H1 (cell line): ENCODE data around the gene HMGCS2. TPM values are rescaled to one million over a fixed set of nuclear protein-coding genes. Genes with fewer than 3 reads are reported as not detected.

ENCODE experiments used
- CTCF ChIA-PET: fragments of 300-600 bp; sonication (Branson Sonifier 250); formaldehyde crosslinking; loops from one replicate; lab custom pipeline; 2021; ENCODE audit not compliant: partially characterized antibody; lab: Charles Lee
- POLR2A ChIA-PET: fragments of 300-600 bp; sonication (Branson Sonifier 250); formaldehyde crosslinking; loops from one replicate; lab custom pipeline; 2021; ENCODE audit warnings: inconsistent platforms; ENCODE audit not compliant: partially characterized antibody; lab: Charles Lee
- DNase-seq, 2 experiments: peaks; one replicate each; pipeline versions ENCODE4 v3.0.0 to v3.0.0-alpha.2; 2010 to 2022; ENCODE audit warnings: low spot score in 2 of 2, low read depth in 1 of 2, mixed read lengths in 1 of 2
- FAIRE-seq: peaks from 2 replicates; lab custom pipeline; 2011; peaks lifted over from hg19 to GRCh38; lab: Jason Lieb, UNC
- H2AFZ ChIP-seq: 2 replicates; pipeline ENCODE4 v1.8.1; 2012; ENCODE audit warnings: low read length, inconsistent platforms
- H2AK5ac ChIP-seq: 2 replicates; pipeline ENCODE4 v1.6.1; 2013; ENCODE audit warnings: low read depth, low read length
- H2BK120ac ChIP-seq: replicated peaks from 2 replicates; pipeline ENCODE3; 2013; ENCODE audit warnings: low read depth, low read length, inconsistent platforms
- H2BK12ac ChIP-seq: 2 replicates; pipeline ENCODE4 v1.6.1; 2013; ENCODE audit warnings: low read depth, low read length
- H2BK15ac ChIP-seq: 2 replicates; pipeline ENCODE4 v1.6.1; 2013; ENCODE audit warnings: low read length
- H2BK20ac ChIP-seq: 2 replicates; pipeline ENCODE4 v1.6.1; 2013; ENCODE audit warnings: low read length
- H2BK5ac ChIP-seq: 2 replicates; pipeline ENCODE4 v1.6.1; 2013; ENCODE audit warnings: low read depth, low read length
- H3K14ac ChIP-seq: 2 replicates; pipeline ENCODE4 v1.6.1; 2013; ENCODE audit warnings: inconsistent platforms; ENCODE audit not compliant: insufficient read length
- H3K18ac ChIP-seq: 2 replicates; pipeline ENCODE4 v1.6.1; 2013; ENCODE audit warnings: low read length; ENCODE audit errors: extremely low read depth
- H3K23ac ChIP-seq: 2 replicates; pipeline ENCODE4 v1.6.1; 2013; ENCODE audit warnings: inconsistent platforms; ENCODE audit not compliant: insufficient read length
- H3K23me2 ChIP-seq: 2 replicates; pipeline ENCODE4 v1.6.1; 2013; ENCODE audit warnings: low read depth, low read length
- H3K27ac ChIP-seq: 2 replicates; pipeline ENCODE4 v1.6.1; 2011; ENCODE audit warnings: low read depth, low read length, inconsistent platforms
- H3K27me3 ChIP-seq, 4 experiments: replicated peaks in 1 of 4; 1 replicate in 1 of 4; 2 replicates in 3 of 4; pipeline versions ENCODE4 v1.6.1 to v1.8.1; 2011 to 2013; ENCODE audit warnings: low read length in 3 of 4, mild to moderate bottlenecking in 3 of 4, inconsistent platforms in 2 of 4, mixed read lengths in 2 of 4, moderate library complexity in 1 of 4; ENCODE audit not compliant: control insufficient read depth in 3 of 4, insufficient read depth in 3 of 4; ENCODE audit errors: extremely low read depth in 1 of 4
- H3K36me3 ChIP-seq, 4 experiments: 2 replicates each; pipeline versions ENCODE4 v1.6.1 to v1.8.1; 2011 to 2013; ENCODE audit warnings: mild to moderate bottlenecking in 4 of 4, low read length in 3 of 4, moderate library complexity in 2 of 4, control low read depth in 1 of 4, inconsistent platforms in 1 of 4; ENCODE audit not compliant: insufficient read depth in 4 of 4, control insufficient read depth in 2 of 4
- H3K4ac ChIP-seq: replicated peaks from 2 replicates; pipeline ENCODE3; 2013; ENCODE audit warnings: low read length, low read depth, mixed read lengths, inconsistent platforms; ENCODE audit not compliant: insufficient read length
- H3K4me1 ChIP-seq, 4 experiments: replicated peaks in 1 of 4; 1 replicate in 1 of 4; 2 replicates in 3 of 4; pipeline versions ENCODE4 v1.6.1 to v1.8.1; 2011 to 2013; ENCODE audit warnings: low read length in 3 of 4, inconsistent platforms in 2 of 4, mixed read lengths in 1 of 4; ENCODE audit not compliant: insufficient read depth in 4 of 4, control insufficient read depth in 3 of 4
- H3K4me2 ChIP-seq, 2 experiments: 2 replicates each; pipeline versions ENCODE4 v1.6.1 to v1.8.1; 2011 to 2013; ENCODE audit warnings: low read depth in 2 of 2, low read length in 2 of 2, control low read depth in 1 of 2, inconsistent platforms in 1 of 2, mild to moderate bottlenecking in 1 of 2; ENCODE audit not compliant: insufficient read depth in 1 of 2
- H3K4me3 ChIP-seq, 4 experiments: fragments of 200-600, 300-600 bp in 1 of 4; sonication (generic), shearing (Covaris generic), sonication (Bioruptor Twin) in 1 of 4; 2 replicates each; pipeline versions ENCODE4 v1.5.1 to v1.8.1; 2011 to 2016; ENCODE audit warnings: low read length in 4 of 4, low read depth in 3 of 4, control low read depth in 2 of 4, inconsistent platforms in 2 of 4, mild to moderate bottlenecking in 2 of 4, mixed read lengths in 1 of 4, moderate library complexity in 1 of 4; ENCODE audit not compliant: insufficient read depth in 2 of 4; ENCODE audit errors: extremely low read depth in 1 of 4
- H3K56ac ChIP-seq: replicated peaks from 2 replicates; pipeline ENCODE3; 2013; ENCODE audit warnings: low read depth, mild to moderate bottlenecking, mixed read lengths, low read length, inconsistent platforms; ENCODE audit not compliant: insufficient read length
- H3K79me1 ChIP-seq: 2 replicates; pipeline ENCODE4 v1.6.1; 2013; ENCODE audit warnings: low read depth, low read length, control low read depth
- H3K79me2 ChIP-seq, 2 experiments: 2 replicates each; pipeline versions ENCODE4 v1.6.1 to v1.8.1; 2012 to 2013; ENCODE audit warnings: low read length in 2 of 2, mild to moderate bottlenecking in 2 of 2, inconsistent platforms in 1 of 2; ENCODE audit not compliant: insufficient read depth in 2 of 2, control insufficient read depth in 1 of 2
- H3K9ac ChIP-seq, 4 experiments: replicated peaks in 1 of 4; 1 replicate in 1 of 4; 2 replicates in 3 of 4; pipeline versions ENCODE4 v1.6.1 to v1.8.1; 2011 to 2013; ENCODE audit warnings: low read depth in 3 of 4, low read length in 3 of 4, control low read depth in 2 of 4, mild to moderate bottlenecking in 2 of 4, moderate library complexity in 2 of 4, inconsistent platforms in 1 of 4; ENCODE audit errors: extremely low read depth in 1 of 4
- H3K9me3 ChIP-seq, 2 experiments: 2 replicates each; pipeline versions ENCODE4 v1.6.1 to v1.8.1; 2012 to 2013; ENCODE audit warnings: mild to moderate bottlenecking in 2 of 2, moderate library complexity in 2 of 2, control low read depth in 1 of 2, inconsistent platforms in 1 of 2, low read depth in 1 of 2, low read length in 1 of 2, mixed read lengths in 1 of 2; ENCODE audit not compliant: insufficient read depth in 2 of 2
- H4K20me1 ChIP-seq, 2 experiments: replicated peaks in 1 of 2; 2 replicates each; pipeline versions ENCODE3 to v1.8.1; 2011 to 2013; ENCODE audit warnings: inconsistent platforms in 2 of 2, low read length in 2 of 2, mild to moderate bottlenecking in 1 of 2; ENCODE audit not compliant: insufficient read depth in 2 of 2, control insufficient read depth in 1 of 2
- H4K5ac ChIP-seq: 2 replicates; pipeline ENCODE4 v1.6.1; 2013; ENCODE audit warnings: low read length, low read depth, mixed read lengths, inconsistent platforms; ENCODE audit not compliant: insufficient read length
- H4K8ac ChIP-seq: 2 replicates; pipeline ENCODE4 v1.8.0; 2013; ENCODE audit warnings: mild to moderate bottlenecking, moderate library complexity, low read length, inconsistent platforms; ENCODE audit not compliant: insufficient read depth; ENCODE audit errors: extremely low read depth
- H4K91ac ChIP-seq: replicated peaks from 2 replicates; pipeline ENCODE3; 2013; ENCODE audit warnings: low read length, mixed read lengths, inconsistent platforms; ENCODE audit not compliant: insufficient read length
- CBX8 ChIP-seq: fragments of 300-800, 300-1000 bp; sonication (generic); IDR thresholded peaks from 2 replicates; pipeline ENCODE4 v1.7.1; 2016; ENCODE audit warnings: low read depth, low read length, borderline replicate concordance
- JUND ChIP-seq: IDR thresholded peaks from 2 replicates; pipeline ENCODE4 v1.6.1; 2011; ENCODE audit warnings: mild to moderate bottlenecking, improper control_type of control experiment, low read length
- PHF8 ChIP-seq: fragments of 200-600 bp; sonication (generic); conservative IDR thresholded peaks from 2 replicates; pipeline ENCODE4 v1.7.1; 2012; ENCODE audit warnings: low read depth, mild to moderate bottlenecking, inconsistent platforms, low read length, moderate library complexity
- WGBS, 2 experiments: shearing (Covaris generic) in 1 of 2; methylation state at CpG; one replicate each; pipeline versions ENCODE4 v1.1.6 to v1.1.7; 2013 to 2015; ENCODE audit warnings: low lambda C conversion rate in 2 of 2, mixed read lengths in 2 of 2, inconsistent platforms in 1 of 2, low coverage in 1 of 2, missing lambda C conversion rate in 1 of 2; ENCODE audit not compliant: insufficient replicate concordance in 2 of 2, insufficient coverage in 1 of 2, insufficient read length in 1 of 2; ENCODE audit errors: extremely low coverage in 1 of 2, missing lambda C conversion rate in 1 of 2; 5-methylcytosine and 5-hydroxymethylcytosine counted together
- polyA plus RNA-seq, 7 experiments: library from polyadenylated mRNA; depleted of rRNA in 3 of 7; stranded (reverse) in 5 of 7; unstranded in 2 of 7; fragments of >200 nt in 5 of 7; fragments of 200-250 nt in 2 of 7; gene quantifications; 1 replicate in 5 of 7; 2 replicates in 1 of 7; 4 replicates in 1 of 7; pipeline versions ENCODE4 v1.2.1 to v1.2.3, GENCODE V29; 2011 to 2013; ENCODE audit warnings: missing spikeins in 2 of 7, mixed read lengths in 2 of 7
- total RNA-seq: library from RNA; stranded (reverse); fragmentation: NEBNext Ultra II Directional; extraction: Animal tissue kit (Norgen Biotek cat#: 25700); gene quantifications from 2 replicates; pipeline ENCODE4 v1.2.1, GENCODE V29; 2021
- TF ChIP-seq, protein P1 (sequence below), 3 experiments: IDR thresholded peaks; 1 replicate in 2 of 3; 2 replicates in 1 of 3; pipeline versions ENCODE4 v1.5.1 to v1.6.1; 2011; ENCODE audit warnings: low read length in 3 of 3, mild to moderate bottlenecking in 3 of 3, inconsistent platforms in 2 of 3, low read depth in 1 of 3, moderate library complexity in 1 of 3; ENCODE audit not compliant: insufficient read depth in 1 of 3; ENCODE audit errors: control extremely low read depth in 1 of 3

The HMGCS2 gene
- total and polyA plus RNA-seq, 2 of the 8 experiments (the other 6 are each of a cell fraction or from before 2014, with no cell fraction given) = not detected

DNA sequence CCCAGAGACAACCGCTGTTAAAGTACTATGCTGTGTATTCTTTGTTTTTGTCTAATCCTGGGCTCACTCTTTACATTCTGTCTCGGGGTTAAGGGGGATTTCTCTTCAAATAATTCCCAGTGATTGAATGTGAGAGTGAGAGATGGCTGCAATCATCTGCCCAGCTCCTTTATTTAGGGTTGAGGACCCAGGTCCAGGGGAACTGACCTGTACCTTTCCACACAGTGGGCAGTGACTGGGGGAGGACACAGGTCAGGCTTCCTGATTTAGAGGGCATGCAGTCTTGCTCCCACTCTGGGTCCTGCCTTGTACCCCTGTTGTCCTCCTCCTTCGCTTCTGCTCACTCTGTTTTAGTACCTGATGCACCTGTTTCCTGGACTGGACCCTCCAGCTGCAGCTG is 35.0 kb downstream of the HMGCS2 start:
- WGBS, 2 experiments = 94% methylated on average over 3 of the region's 3 CpGs; no CpG with 5 or more reads in 1 of the 2 experiments
- DNase-seq (no peak), FAIRE-seq (no peak)
- Histone ChIP-seq H4K5ac (no peak overlapping the region), H2BK12ac (no peak overlapping the region), H3K56ac (no peak overlapping the region), H3K9ac (no peak overlapping the region), H4K91ac (no peak overlapping the region), H3K23me2 (0 out of 2 replicates have a peak, but pooled peaks cover 1% of the 10 kb centered on the region), H2BK20ac (no peak overlapping the region), H3K4me1 (no peaks in the 10 kb centered on the region; a peak in 1 of 7 replicates), H3K9me3 (no peaks in the 10 kb centered on the region), H3K23ac (no peak overlapping the region), H2BK5ac (no peak overlapping the region), H3K18ac (no peak overlapping the region), H3K4me2 (no peak overlapping the region), H2AK5ac (no peak overlapping the region), H4K20me1 (peaks cover 19 to 31% of the 10 kb centered on the region in 2 experiments), H2AFZ (no peak overlapping the region), H3K27ac (no peak overlapping the region), H2BK15ac (no peak overlapping the region), H3K27me3 (no peaks in the 10 kb centered on the region), H3K14ac (no peak overlapping the region), H3K4ac (no peak overlapping the region), H3K79me1 (peaks cover 14% of the 10 kb centered on the region), H3K36me3 (peaks cover 52 to 100% (median 88%) of the 10 kb centered on the region in 4 experiments), H2BK120ac (no peak overlapping the region), H3K4me3 (no peak overlapping the region), H4K8ac (no peak overlapping the region), H3K79me2 (peaks cover 0 to 30% of the 10 kb centered on the region in 2 experiments; a peak in 1 of 4 replicates)
- ChIA-PET POLR2A (interaction anchor here (0.7 to 30.7 kb wide), 4 partner anchors 5 to 55 kb away, joined by 3 to 425 read pairs (median 362); partner anchors contain the start of gene PHGDH), CTCF (interaction anchor here (1.1 to 14.1 kb wide), 8 partner anchors 10 to 153 kb away, joined by 3 to 132 read pairs (median 4); partner anchors contain the start of gene ZNF697)
- TF ChIP-seq, protein P1, sequence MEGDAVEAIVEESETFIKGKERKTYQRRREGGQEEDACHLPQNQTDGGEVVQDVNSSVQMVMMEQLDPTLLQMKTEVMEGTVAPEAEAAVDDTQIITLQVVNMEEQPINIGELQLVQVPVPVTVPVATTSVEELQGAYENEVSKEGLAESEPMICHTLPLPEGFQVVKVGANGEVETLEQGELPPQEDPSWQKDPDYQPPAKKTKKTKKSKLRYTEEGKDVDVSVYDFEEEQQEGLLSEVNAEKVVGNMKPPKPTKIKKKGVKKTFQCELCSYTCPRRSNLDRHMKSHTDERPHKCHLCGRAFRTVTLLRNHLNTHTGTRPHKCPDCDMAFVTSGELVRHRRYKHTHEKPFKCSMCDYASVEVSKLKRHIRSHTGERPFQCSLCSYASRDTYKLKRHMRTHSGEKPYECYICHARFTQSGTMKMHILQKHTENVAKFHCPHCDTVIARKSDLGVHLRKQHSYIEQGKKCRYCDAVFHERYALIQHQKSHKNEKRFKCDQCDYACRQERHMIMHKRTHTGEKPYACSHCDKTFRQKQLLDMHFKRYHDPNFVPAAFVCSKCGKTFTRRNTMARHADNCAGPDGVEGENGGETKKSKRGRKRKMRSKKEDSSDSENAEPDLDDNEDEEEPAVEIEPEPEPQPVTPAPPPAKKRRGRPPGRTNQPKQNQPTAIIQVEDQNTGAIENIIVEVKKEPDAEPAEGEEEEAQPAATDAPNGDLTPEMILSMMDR (IDR thresholded peaks at IDR 0.05; ENCODE audit: control extremely low read depth in 1 of 3, insufficient read depth in 1 of 3, low read depth in 1 of 3, low read length in 3 of 3) = no peak
- TF ChIP-seq PHF8 (no peak), JUND (no peak), CBX8 (no peak)
